ENCODE results near the gene ATXN7L1.

ATXN7L1 gene

GRCh38 chr7:105846404-105846803 is 30.0 kb downstream of the ATXN7L1 start:
- TF ChIP-seq RAD21 (IDR thresholded peaks at IDR 0.05; ENCODE audit: low read depth) (no peak), CEBPB (IDR thresholded peaks at IDR 0.05) (no peak), NFIC (IDR thresholded peaks at IDR 0.05) (no peak), USF1 (IDR thresholded peaks at IDR 0.05) (no peak), CREB1 (IDR thresholded peaks at IDR 0.05; ENCODE audit: low read depth) (no peak), EGR1 (IDR thresholded peaks at IDR 0.05) (no peak), REST (IDR thresholded peaks at IDR 0.05; ENCODE audit: low read depth) (no peak), TEAD4 (IDR thresholded peaks at IDR 0.05) (no peak), TAF1 (IDR thresholded peaks at IDR 0.05; ENCODE audit: low read depth) (no peak), EP300 (IDR thresholded peaks at IDR 0.05; ENCODE audit: borderline replicate concordance) (no peak), TCF12 (IDR thresholded peaks at IDR 0.05; ENCODE audit: low read depth) (no peak), FOXM1 (IDR thresholded peaks at IDR 0.05; ENCODE audit: borderline replicate concordance, low read depth) (no peak)

DNA sequence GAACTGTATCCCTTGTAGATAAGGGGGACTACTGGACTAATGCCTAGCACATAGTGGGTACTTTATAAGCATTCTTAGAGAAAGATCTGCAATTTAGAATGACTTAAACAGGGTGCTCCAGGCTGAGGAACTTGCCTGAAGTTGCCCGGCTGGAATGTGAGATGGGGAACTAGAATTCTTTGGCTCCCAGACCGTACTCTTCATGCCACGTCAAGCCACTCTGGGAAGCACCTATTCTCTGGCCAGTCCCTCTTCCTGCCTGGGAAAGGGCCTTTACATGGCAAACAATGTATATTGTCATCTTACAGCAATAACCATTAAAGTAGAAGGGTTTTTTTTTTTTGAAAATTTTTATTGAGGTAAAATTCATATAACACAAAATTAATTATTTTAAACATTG is 34.5 kb downstream of the ATXN7L1 start:
- TF ChIP-seq EP300 (IDR thresholded peaks at IDR 0.05; ENCODE audit: borderline replicate concordance) (no peak), TCF12 (IDR thresholded peaks at IDR 0.05; ENCODE audit: low read depth) (no peak), NFIC (IDR thresholded peaks at IDR 0.05) (no peak), CEBPB (IDR thresholded peaks at IDR 0.05) (no peak), CREB1 (IDR thresholded peaks at IDR 0.05; ENCODE audit: low read depth) (no peak), MAX (IDR thresholded peaks at IDR 0.05) (no peak), EGR1 (IDR thresholded peaks at IDR 0.05) (no peak), YY1 (IDR thresholded peaks at IDR 0.05; ENCODE audit: low read depth) (no peak), RAD21 (IDR thresholded peaks at IDR 0.05; ENCODE audit: low read depth) (no peak), USF1 (IDR thresholded peaks at IDR 0.05) (no peak), REST (IDR thresholded peaks at IDR 0.05; ENCODE audit: low read depth) (no peak), FOXM1 (IDR thresholded peaks at IDR 0.05; ENCODE audit: borderline replicate concordance, low read depth) (no peak), ZBTB7A (IDR thresholded peaks at IDR 0.05; ENCODE audit: low read depth) (no peak), TAF1 (IDR thresholded peaks at IDR 0.05; ENCODE audit: low read depth) (no peak), TEAD4 (IDR thresholded peaks at IDR 0.05) (no peak)

GRCh38 chr7:105840981-105841749 is 35.2 kb downstream of the ATXN7L1 start:
- TF ChIP-seq TEAD4 (IDR thresholded peaks at IDR 0.05) (no peak), EGR1 (IDR thresholded peaks at IDR 0.05) (no peak), TCF12 (IDR thresholded peaks at IDR 0.05; ENCODE audit: low read depth) (no peak), RAD21 (IDR thresholded peaks at IDR 0.05; ENCODE audit: low read depth) (no peak), FOXM1 (IDR thresholded peaks at IDR 0.05; ENCODE audit: borderline replicate concordance, low read depth) (no peak), REST (IDR thresholded peaks at IDR 0.05; ENCODE audit: low read depth) (no peak), CREB1 (IDR thresholded peaks at IDR 0.05; ENCODE audit: low read depth) (no peak), NFIC (IDR thresholded peaks at IDR 0.05) (no peak), EP300 (IDR thresholded peaks at IDR 0.05; ENCODE audit: borderline replicate concordance) (no peak), CEBPB (IDR thresholded peaks at IDR 0.05) (no peak), TAF1 (IDR thresholded peaks at IDR 0.05; ENCODE audit: low read depth) (no peak), MAX (IDR thresholded peaks at IDR 0.05) (no peak), YY1 (IDR thresholded peaks at IDR 0.05; ENCODE audit: low read depth) (no peak), ZBTB7A (IDR thresholded peaks at IDR 0.05; ENCODE audit: low read depth) (no peak), USF1 (IDR thresholded peaks at IDR 0.05) (no peak)

Data from Ishikawa (cell line).